Measurements from ENCODE around the gene GGCX.

DNA sequence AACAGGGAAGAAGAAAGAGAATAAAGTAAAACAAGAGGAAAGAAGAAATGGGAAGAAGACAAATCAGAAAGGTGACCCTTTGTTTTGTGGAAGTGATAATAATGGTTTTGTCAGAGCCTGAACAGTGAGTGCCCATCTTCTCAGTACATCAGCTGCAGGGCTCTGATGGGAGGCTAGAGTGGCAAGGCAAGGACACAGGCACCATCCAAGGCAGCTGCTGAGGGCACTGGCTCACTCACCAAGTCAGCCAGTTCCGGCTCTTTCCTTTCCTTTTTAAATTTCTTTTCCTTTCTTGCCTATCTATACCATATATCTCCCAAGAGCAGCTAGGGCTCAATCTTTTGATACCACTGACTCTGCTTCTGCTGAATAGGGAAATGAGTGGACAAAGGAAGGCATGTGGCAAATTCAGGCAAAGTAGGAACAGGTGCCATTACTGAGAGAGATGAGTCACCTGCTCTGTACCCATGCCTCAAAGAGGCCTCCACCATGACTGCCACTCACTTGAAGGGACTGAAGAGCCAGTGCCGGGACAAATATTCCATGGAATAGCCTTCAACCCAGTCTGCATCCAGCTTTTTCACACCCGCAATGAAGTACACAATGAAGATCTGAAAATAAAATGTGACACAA is 6.2 kb downstream of the GGCX start:
- TF ChIP-seq, protein P1, sequence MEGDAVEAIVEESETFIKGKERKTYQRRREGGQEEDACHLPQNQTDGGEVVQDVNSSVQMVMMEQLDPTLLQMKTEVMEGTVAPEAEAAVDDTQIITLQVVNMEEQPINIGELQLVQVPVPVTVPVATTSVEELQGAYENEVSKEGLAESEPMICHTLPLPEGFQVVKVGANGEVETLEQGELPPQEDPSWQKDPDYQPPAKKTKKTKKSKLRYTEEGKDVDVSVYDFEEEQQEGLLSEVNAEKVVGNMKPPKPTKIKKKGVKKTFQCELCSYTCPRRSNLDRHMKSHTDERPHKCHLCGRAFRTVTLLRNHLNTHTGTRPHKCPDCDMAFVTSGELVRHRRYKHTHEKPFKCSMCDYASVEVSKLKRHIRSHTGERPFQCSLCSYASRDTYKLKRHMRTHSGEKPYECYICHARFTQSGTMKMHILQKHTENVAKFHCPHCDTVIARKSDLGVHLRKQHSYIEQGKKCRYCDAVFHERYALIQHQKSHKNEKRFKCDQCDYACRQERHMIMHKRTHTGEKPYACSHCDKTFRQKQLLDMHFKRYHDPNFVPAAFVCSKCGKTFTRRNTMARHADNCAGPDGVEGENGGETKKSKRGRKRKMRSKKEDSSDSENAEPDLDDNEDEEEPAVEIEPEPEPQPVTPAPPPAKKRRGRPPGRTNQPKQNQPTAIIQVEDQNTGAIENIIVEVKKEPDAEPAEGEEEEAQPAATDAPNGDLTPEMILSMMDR (IDR thresholded peaks at IDR 0.05): no peak
- TF ChIP-seq POLR2A (IDR thresholded peaks at IDR 0.05): no peak

Data from adrenal gland (tissue), 5 donors.